ENCODE results near the gene SPATA46.

DNA sequence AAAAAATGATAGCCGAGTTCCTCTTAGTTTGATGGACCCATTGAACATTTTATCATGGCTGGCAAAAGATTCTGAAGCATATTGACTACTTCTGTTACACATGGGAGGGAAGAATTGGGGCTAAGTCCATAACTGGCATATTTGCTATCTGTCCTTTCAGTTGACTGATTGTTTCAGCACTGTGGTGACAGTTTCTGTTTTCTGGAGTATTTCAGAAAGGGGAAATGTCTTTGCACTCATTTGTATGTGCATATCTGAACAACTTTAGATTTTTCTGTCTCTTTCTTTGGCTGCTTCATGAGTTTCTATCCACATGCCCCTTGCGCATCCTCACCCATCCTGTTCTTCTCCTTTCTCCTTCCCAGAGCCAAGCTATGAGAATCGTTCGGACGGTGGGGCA lies 33.2 kb downstream of the SPATA46 start:
- TF ChIP-seq, protein P1, sequence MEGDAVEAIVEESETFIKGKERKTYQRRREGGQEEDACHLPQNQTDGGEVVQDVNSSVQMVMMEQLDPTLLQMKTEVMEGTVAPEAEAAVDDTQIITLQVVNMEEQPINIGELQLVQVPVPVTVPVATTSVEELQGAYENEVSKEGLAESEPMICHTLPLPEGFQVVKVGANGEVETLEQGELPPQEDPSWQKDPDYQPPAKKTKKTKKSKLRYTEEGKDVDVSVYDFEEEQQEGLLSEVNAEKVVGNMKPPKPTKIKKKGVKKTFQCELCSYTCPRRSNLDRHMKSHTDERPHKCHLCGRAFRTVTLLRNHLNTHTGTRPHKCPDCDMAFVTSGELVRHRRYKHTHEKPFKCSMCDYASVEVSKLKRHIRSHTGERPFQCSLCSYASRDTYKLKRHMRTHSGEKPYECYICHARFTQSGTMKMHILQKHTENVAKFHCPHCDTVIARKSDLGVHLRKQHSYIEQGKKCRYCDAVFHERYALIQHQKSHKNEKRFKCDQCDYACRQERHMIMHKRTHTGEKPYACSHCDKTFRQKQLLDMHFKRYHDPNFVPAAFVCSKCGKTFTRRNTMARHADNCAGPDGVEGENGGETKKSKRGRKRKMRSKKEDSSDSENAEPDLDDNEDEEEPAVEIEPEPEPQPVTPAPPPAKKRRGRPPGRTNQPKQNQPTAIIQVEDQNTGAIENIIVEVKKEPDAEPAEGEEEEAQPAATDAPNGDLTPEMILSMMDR (IDR thresholded peaks at IDR 0.05): no peak
- no peak for TF ChIP-seq EP300 (IDR thresholded peaks at IDR 0.05)
